Measurements from ENCODE around the gene PFAS. TPM values are rescaled to one million over a fixed set of nuclear protein-coding genes. Genes with fewer than 3 reads are reported as not detected.

Gene PFAS
- total RNA-seq, 1 donor from 2014 or later, result 22.8 TPM

GRCh38 chr17:8294361-8294760, 45.3 kb downstream of the PFAS start:
- DNase-seq (ENCODE audit: low spot score in 2 of 2), result no peak
- no peak for FAIRE-seq

- no peak for FAIRE-seq
- no peak for DNase-seq (ENCODE audit: low spot score in 2 of 2)
Observed at GRCh38 chr17:8294814-8295316, 45.8 kb downstream of the PFAS start.

- FAIRE-seq (no peak), DNase-seq (ENCODE audit: low spot score in 2 of 2) (no peak)
Observed at GRCh38 chr17:8300226-8300625, 51.1 kb downstream of the PFAS start.

GRCh38 chr17:8300627-8301242, 51.6 kb downstream of the PFAS start:
- DNase-seq (ENCODE audit: low spot score in 2 of 2), result peak; percentile 66 to 81
- FAIRE-seq, result no peak

- no peak for DNase-seq (ENCODE audit: low spot score in 2 of 2)
- FAIRE-seq, result no peak
Observed at GRCh38 chr17:8310601-8311123, 61.6 kb downstream of the PFAS start.

- DNase-seq (ENCODE audit: low spot score in 2 of 2) (no peak), FAIRE-seq (no peak)
Observed at GRCh38 chr17:8311131-8311790, 62.2 kb downstream of the PFAS start.

GRCh38 chr17:8312251-8312650, 63.2 kb downstream of the PFAS start:
- no peak for FAIRE-seq
- DNase-seq (ENCODE audit: low spot score in 2 of 2), result no peak

GRCh38 chr17:8312726-8313600, 63.9 kb downstream of the PFAS start:
- FAIRE-seq (no peak), DNase-seq (ENCODE audit: low spot score in 2 of 2) (no peak)

GRCh38 chr17:8314797-8315763, 66.0 kb downstream of the PFAS start:
- no peak for FAIRE-seq
- no peak for DNase-seq (ENCODE audit: low spot score in 2 of 2)

- no peak for FAIRE-seq
Observed at GRCh38 chr17:8315764-8316217, 66.7 kb downstream of the PFAS start.

GRCh38 chr17:8318010-8318935, 69.2 kb downstream of the PFAS start:
- FAIRE-seq (no peak), DNase-seq (ENCODE audit: low spot score in 2 of 2) (no peak)

More at GRCh38 chr17:8315764-8316217, 66.7 kb downstream of the PFAS start:
- no peak for DNase-seq (ENCODE audit: low spot score in 2 of 2)

Other genes starting within 250 kb of the PFAS start
- gene GUCY2D, start 246.7 kb upstream of the PFAS start, total RNA-seq, result under 0.01 TPM
- gene ALOX15B, start 210.2 kb upstream of the PFAS start, total RNA-seq, result under 0.01 TPM
- gene ALOX12B, start 161.6 kb upstream of the PFAS start, total RNA-seq, result not detected
- 0.82 TPM for gene ALOXE3, start 130.8 kb upstream of the PFAS start, total RNA-seq
- gene HES7, start 125.2 kb upstream of the PFAS start, total RNA-seq, result 1.2 TPM
- gene PER1, start 96.9 kb upstream of the PFAS start, total RNA-seq, result 6.5 TPM
- 23.6 TPM for gene VAMP2, start 86.3 kb upstream of the PFAS start, total RNA-seq
- 23.6 TPM for gene TMEM107, start 72.9 kb upstream of the PFAS start, total RNA-seq
- gene BORCS6, start 59.1 kb upstream of the PFAS start, total RNA-seq, result 7.7 TPM
- 3.7 TPM for gene AURKB, start 38.7 kb upstream of the PFAS start, total RNA-seq
- gene CTC1, start 1.2 kb upstream of the PFAS start, total RNA-seq, result 9.8 TPM
- 6.1 TPM for gene RANGRF, start 39.4 kb downstream of the PFAS start, total RNA-seq
- gene SLC25A35, start 46.1 kb downstream of the PFAS start, total RNA-seq, result 1.2 TPM
- gene ARHGEF15, start 61.0 kb downstream of the PFAS start, total RNA-seq, result 0.41 TPM
- not detected for gene ODF4, start 90.6 kb downstream of the PFAS start, total RNA-seq
- 4,449 TPM for gene RPL26, start 133.9 kb downstream of the PFAS start, total RNA-seq
- gene RNF222, start 148.5 kb downstream of the PFAS start, total RNA-seq, result not detected
- 41.2 TPM for gene NDEL1, start 186.6 kb downstream of the PFAS start, total RNA-seq